GM10266 (cell line): Measurements from ENCODE around the gene TMEM266.

Source experiments
- DNase-seq: peaks from one replicate; pipeline ENCODE4 v3.0.0; 2012; ENCODE audit errors: extremely low spot score
- CTCF ChIP-seq: IDR thresholded peaks from 2 replicates; pipeline ENCODE4 v1.5.1; 2012; ENCODE audit warnings: mild to moderate bottlenecking, low read depth; ENCODE audit not compliant: control insufficient read depth, insufficient read depth; ENCODE audit errors: missing control alignments

Gene TMEM266

GRCh38 chr15:76153241-76154197 lies 93.7 kb downstream of the TMEM266 start:
- TF ChIP-seq CTCF, result no peak

DNA sequence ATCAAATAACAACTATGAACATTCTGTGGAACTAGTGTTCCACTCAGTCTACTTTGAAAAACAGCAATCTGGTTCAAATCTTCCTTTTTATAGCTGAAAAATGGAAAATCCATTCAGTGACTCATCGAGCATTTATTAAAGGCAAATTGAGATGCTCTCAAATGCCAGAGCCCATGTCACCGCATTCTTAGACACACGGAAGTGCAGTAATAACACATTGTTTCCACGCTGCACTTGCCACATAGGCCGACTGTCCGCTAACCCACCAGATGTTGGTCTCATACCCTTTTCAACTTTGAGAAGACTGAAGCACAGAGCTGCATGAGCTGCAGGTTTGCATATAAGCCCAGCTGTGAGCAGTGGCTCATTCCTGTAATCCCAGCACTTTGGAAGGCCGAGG lies 95.9 kb downstream of the TMEM266 start:
- no peak for DNase-seq
- no peak for TF ChIP-seq CTCF

More at GRCh38 chr15:76153241-76154197, 93.7 kb downstream of the TMEM266 start:
- no peak for DNase-seq

GRCh38 chr15:76158226-76158625 lies 98.4 kb downstream of the TMEM266 start:
- no peak for DNase-seq
- no peak for TF ChIP-seq CTCF

- no peak for DNase-seq
- TF ChIP-seq CTCF, result no peak
Observed at GRCh38 chr15:76158815-76159214, 99.0 kb downstream of the TMEM266 start.

- DNase-seq, result no peak
- no peak for TF ChIP-seq CTCF
Observed at GRCh38 chr15:76159282-76159681, 99.5 kb downstream of the TMEM266 start.

DNA sequence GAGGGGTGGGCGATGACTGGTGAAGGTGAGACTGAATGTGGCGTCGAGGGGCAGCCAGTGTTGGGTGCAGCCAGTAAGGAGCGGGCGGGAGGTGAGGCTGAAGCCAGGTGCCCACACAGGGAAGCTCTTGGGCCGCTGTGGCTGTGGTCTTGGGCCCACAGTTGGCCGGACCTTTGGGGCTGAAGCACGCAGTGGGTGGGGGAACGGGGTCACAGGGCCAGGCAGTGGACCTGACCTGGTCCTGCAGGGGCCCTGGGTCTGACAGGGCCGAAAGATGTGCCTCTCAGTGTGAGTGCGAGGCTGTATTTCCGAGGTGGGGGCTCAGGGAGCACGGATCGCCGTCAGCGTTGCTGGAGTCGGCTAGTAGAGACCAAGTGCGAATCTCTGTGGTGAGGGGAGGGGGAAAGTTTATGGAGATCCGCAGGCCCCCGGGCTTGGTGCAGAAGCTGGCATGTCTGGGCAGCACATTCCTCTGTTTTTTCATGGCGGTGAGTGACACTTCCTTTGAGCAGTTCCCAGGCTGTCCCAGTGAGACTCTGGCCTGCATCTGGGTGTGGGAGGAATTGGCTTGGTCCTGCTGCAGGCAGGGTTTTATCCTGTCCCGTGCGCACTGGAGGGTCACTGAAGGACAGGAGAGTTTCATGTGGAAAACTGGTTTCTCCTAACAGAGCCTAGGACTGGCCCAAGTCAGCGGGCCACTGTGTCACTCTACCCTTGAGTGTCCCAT lies 100.8 kb downstream of the TMEM266 start:
- no peak for DNase-seq
- no peak for TF ChIP-seq CTCF
